Parathyroid adenoma (tissue), 2 donors: ENCODE measurements around the gene SURF2.
"Not testable (repeated sequence)": the region's sequence is repeated elsewhere in the genome, so short reads cannot be mapped to it uniquely, and the experiment has no call there.

Experiments used
- H2AFZ ChIP-seq: fragments of 300-600 bp; sonication (generic); one replicate; pipeline ENCODE4 v1.7.0; 2017; ENCODE audit warnings: antibody characterized with exemption, mild to moderate bottlenecking
- H3K27ac ChIP-seq: fragments of 300-600 bp; sonication (generic); one replicate; pipeline ENCODE4 v1.7.0; 2017
- H3K27me3 ChIP-seq: fragments of 300-600 bp; sonication (generic); one replicate; pipeline ENCODE4 v1.7.0; 2017; ENCODE audit warnings: low read length; ENCODE audit not compliant: control insufficient read depth, insufficient read depth
- H3K36me3 ChIP-seq: fragments of 300-600 bp; sonication (generic); one replicate; pipeline ENCODE4 v1.7.0; 2017; ENCODE audit warnings: low read length; ENCODE audit not compliant: control insufficient read depth, insufficient read depth
- H3K4me1 ChIP-seq: fragments of 300-600 bp; sonication (generic); one replicate; pipeline ENCODE4 v1.7.0; 2017; ENCODE audit warnings: control low read depth
- H3K4me2 ChIP-seq: fragments of 300-600 bp; sonication (generic); one replicate; pipeline ENCODE4 v1.7.0; 2017; ENCODE audit warnings: low read length
- H3K4me3 ChIP-seq: fragments of 300-600 bp; sonication (generic); one replicate; pipeline ENCODE4 v1.7.0; 2017; ENCODE audit warnings: low read depth, low read length
- H3K79me2 ChIP-seq: fragments of 300-600 bp; sonication (generic); one replicate; pipeline ENCODE4 v1.7.0; 2017; ENCODE audit warnings: control low read depth
- H3K9ac ChIP-seq: fragments of 300-600 bp; sonication (generic); one replicate; pipeline ENCODE4 v1.7.0; 2017; ENCODE audit warnings: mild to moderate bottlenecking
- H3K9me3 ChIP-seq: fragments of 300-600 bp; sonication (generic); one replicate; pipeline ENCODE4 v1.7.0; 2017; ENCODE audit warnings: low read length; ENCODE audit not compliant: control insufficient read depth
- CTCF ChIP-seq: fragments of 300-600 bp; sonication (generic); IDR thresholded peaks from one replicate; pipeline ENCODE4 v1.7.0; 2017; ENCODE audit warnings: antibody characterized with exemption, mild to moderate bottlenecking
- donor health status: primary hyperparathyroidism.

The SURF2 gene

GRCh38 chr9:133332381-133332730 is 24.0 kb upstream of the SURF2 start:
- no peak overlapping the region for H2AFZ ChIP-seq
- no peak for TF ChIP-seq CTCF
- no peak overlapping the region for H3K9ac ChIP-seq
- H3K4me2 ChIP-seq: no peak overlapping the region
- H3K79me2 ChIP-seq: no peaks in the 10 kb centered on the region
- no peaks in the 10 kb centered on the region for H3K36me3 ChIP-seq
- no peak overlapping the region for H3K4me3 ChIP-seq
- no peaks in the 10 kb centered on the region for H3K9me3 ChIP-seq
- peaks cover 7% of the 10 kb centered on the region for H3K4me1 ChIP-seq
- H3K27me3 ChIP-seq: no peaks in the 10 kb centered on the region
- no peak overlapping the region for H3K27ac ChIP-seq

- H3K4me1 ChIP-seq: peaks cover 7% of the 10 kb centered on the region
- no peak overlapping the region for H3K4me2 ChIP-seq
- no peak overlapping the region for H3K4me3 ChIP-seq
- no peak for TF ChIP-seq CTCF
- no peaks in the 10 kb centered on the region for H3K36me3 ChIP-seq
- H2AFZ ChIP-seq: no peak overlapping the region
- no peak overlapping the region for H3K9ac ChIP-seq
- no peak overlapping the region for H3K27ac ChIP-seq
- H3K9me3 ChIP-seq: no peaks in the 10 kb centered on the region
- no peaks in the 10 kb centered on the region for H3K79me2 ChIP-seq
- no peaks in the 10 kb centered on the region for H3K27me3 ChIP-seq
Observed at GRCh38 chr9:133333011-133333410, 23.3 kb upstream of the SURF2 start.

- Histone ChIP-seq H3K9ac (no peak overlapping the region), H3K79me2 (no peaks in the 10 kb centered on the region), H3K4me3 (no peak overlapping the region), H3K4me1 (peaks cover 7% of the 10 kb centered on the region), H3K9me3 (no peaks in the 10 kb centered on the region), H2AFZ (no peak overlapping the region), H3K27ac (no peak overlapping the region), H3K27me3 (no peaks in the 10 kb centered on the region), H3K36me3 (no peaks in the 10 kb centered on the region), H3K4me2 (no peak overlapping the region)
- TF ChIP-seq CTCF: no peak
Observed at GRCh38 chr9:133333566-133333965, 22.8 kb upstream of the SURF2 start.

- Histone ChIP-seq H3K4me3 (no peak overlapping the region), H3K36me3 (no peaks in the 10 kb centered on the region), H3K79me2 (no peaks in the 10 kb centered on the region), H3K4me1 (peaks cover 7% of the 10 kb centered on the region), H3K9me3 (no peaks in the 10 kb centered on the region), H3K27ac (no peak overlapping the region), H3K27me3 (no peaks in the 10 kb centered on the region), H3K4me2 (no peak overlapping the region), H2AFZ (no peak overlapping the region), H3K9ac (no peak overlapping the region)
- TF ChIP-seq CTCF: no peak
Observed at GRCh38 chr9:133334161-133334560, 22.2 kb upstream of the SURF2 start.

GRCh38 chr9:133334888-133335287 is 21.5 kb upstream of the SURF2 start:
- H3K36me3 ChIP-seq, H3K9ac ChIP-seq, H3K9me3 ChIP-seq, H2AFZ ChIP-seq, H3K4me1 ChIP-seq, H3K79me2 ChIP-seq, H3K27ac ChIP-seq, H3K27me3 ChIP-seq: not testable (repeated sequence)
- Histone ChIP-seq H3K4me3 (peak overlapping the region; percentile 96), H3K4me2 (peak overlapping the region; percentile 98)
